Measurements from ENCODE around the gene OSBPL6. TPM values are rescaled to one million over a fixed set of nuclear protein-coding genes. Genes with fewer than 3 reads are reported as not detected.

Gene OSBPL6
- total RNA-seq, 1 experiment from 2014 or later, result 4.6 TPM

- no CpG with 5 or more reads among the region's 2 CpGs for WGBS (ENCODE audit: extremely low coverage, insufficient read length, low lambda C conversion rate)
- Mint-ChIP-seq H3K36me3 (ENCODE audit: insufficient read depth in 1 of 3, low read depth in 3 of 3) (no peaks in the 10 kb centered on the region), H3K27me3 (ENCODE audit: low read depth) (no peaks in the 10 kb centered on the region), H3K9me3 (no peaks in the 10 kb centered on the region), H3K4me3 (no peak overlapping the region), H3K27ac (no peak overlapping the region), H3K4me1 (peaks cover 32 to 36% of the 10 kb centered on the region in 2 experiments)
- Histone ChIP-seq H3K18ac (ENCODE audit: insufficient read length, low read depth, low read length) (no peak overlapping the region), H3K23me2 (ENCODE audit: insufficient read length, low read depth, low read length, poor library complexity, severe bottlenecking) (no peaks in the 10 kb centered on the region), H2BK5ac (ENCODE audit: insufficient read length, low read length) (no peak overlapping the region), H3K4ac (ENCODE audit: low read depth, low read length) (no peak overlapping the region), H4K5ac (ENCODE audit: insufficient read length, low read depth, low read length) (no peak overlapping the region), H2BK20ac (ENCODE audit: low read depth, low read length, poor library complexity, severe bottlenecking) (no peak overlapping the region), H2AFZ (ENCODE audit: low read length) (no peak overlapping the region), H2BK12ac (ENCODE audit: insufficient read length, low read depth, low read length) (no peak overlapping the region), H3K79me1 (ENCODE audit: insufficient read depth, low read depth, low read length, poor library complexity, severe bottlenecking) (no peaks in the 10 kb centered on the region), H3K56ac (ENCODE audit: insufficient read length, low read depth, low read length) (no peak overlapping the region), H3K27ac (ENCODE audit: insufficient read length, low read depth, low read length) (no peak overlapping the region), H4K20me1 (ENCODE audit: control insufficient read depth, insufficient read depth, insufficient read length) (no peaks in the 10 kb centered on the region), H3K9ac (ENCODE audit: extremely low read depth, insufficient read length, low read length) (no peak overlapping the region), H3K23ac (ENCODE audit: insufficient read length, low read depth, low read length) (no peak overlapping the region), H3K9me3 (ENCODE audit: control insufficient read depth, low read depth, low read length) (no peaks in the 10 kb centered on the region), H2BK120ac (ENCODE audit: low read depth, low read length, poor library complexity, severe bottlenecking) (no peak overlapping the region), H3K27me3 (ENCODE audit: insufficient read depth, low read length) (no peaks in the 10 kb centered on the region), H3K79me2 (ENCODE audit: insufficient read depth, low read length) (no peaks in the 10 kb centered on the region), H2BK15ac (ENCODE audit: low read depth, low read length) (no peak overlapping the region), H3T11ph (ENCODE audit: low read length) (no peak overlapping the region), H3K4me2 (ENCODE audit: insufficient read depth, insufficient read length, low read length) (no peak overlapping the region), H2AK5ac (ENCODE audit: insufficient read length, low read length) (no peak overlapping the region), H4K91ac (ENCODE audit: insufficient read length, low read depth, low read length) (no peak overlapping the region), H4K8ac (replicated peaks; ENCODE audit: insufficient read length, low read depth, low read length) (no peak overlapping the region), H3K4me1 (ENCODE audit: insufficient read depth, low read length) (peaks cover 6% of the 10 kb centered on the region; the same call in 1 of the 2 replicates), H3K14ac (ENCODE audit: insufficient read depth, low read length) (no peak overlapping the region)
- no peak for DNase-seq
- no peak for TF ChIP-seq CTCF (conservative IDR thresholded peaks at IDR 0.05)
Observed at GRCh38 chr2:178273787-178274360, 79.6 kb downstream of the OSBPL6 start.

Measured in H9 (cell line).